ENCODE results near the gene MYO10.

MYO10 gene

DNA sequence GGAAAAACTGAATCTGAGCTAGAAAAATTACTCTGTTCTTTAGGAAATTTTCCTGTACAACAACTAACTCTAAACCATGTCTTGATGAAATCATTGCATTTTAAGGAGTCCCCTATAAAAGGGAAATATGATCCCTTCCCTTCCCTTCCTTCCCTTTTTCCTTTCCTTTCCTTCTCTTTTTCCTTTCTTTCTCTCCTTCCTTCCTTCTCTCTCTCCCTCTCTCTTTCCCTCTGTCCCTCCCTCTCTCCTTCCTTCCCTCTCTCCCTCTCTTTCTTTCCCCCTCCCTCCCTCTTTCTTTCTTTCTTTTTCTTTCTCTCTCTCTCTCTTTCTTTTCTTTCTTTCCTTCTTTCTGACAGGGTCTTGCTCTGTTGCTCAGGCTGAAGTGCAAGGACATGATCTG lies 42.2 kb upstream of the MYO10 start:
- TF ChIP-seq OSR1 (CRISPR knock-in tag; IDR thresholded peaks at IDR 0.05) (no peak), PPARA (CRISPR knock-in tag; IDR thresholded peaks at IDR 0.05; ENCODE audit: borderline replicate concordance) (no peak), ZFP3 (CRISPR knock-in tag; IDR thresholded peaks at IDR 0.05) (no peak), BACH2 (CRISPR knock-in tag; IDR thresholded peaks at IDR 0.05; ENCODE audit: borderline replicate concordance) (no peak), GLIS3 (CRISPR knock-in tag; IDR thresholded peaks at IDR 0.05) (no peak), RARB (CRISPR knock-in tag; IDR thresholded peaks at IDR 0.05) (no peak)
- no peak for ATAC-seq

DNA sequence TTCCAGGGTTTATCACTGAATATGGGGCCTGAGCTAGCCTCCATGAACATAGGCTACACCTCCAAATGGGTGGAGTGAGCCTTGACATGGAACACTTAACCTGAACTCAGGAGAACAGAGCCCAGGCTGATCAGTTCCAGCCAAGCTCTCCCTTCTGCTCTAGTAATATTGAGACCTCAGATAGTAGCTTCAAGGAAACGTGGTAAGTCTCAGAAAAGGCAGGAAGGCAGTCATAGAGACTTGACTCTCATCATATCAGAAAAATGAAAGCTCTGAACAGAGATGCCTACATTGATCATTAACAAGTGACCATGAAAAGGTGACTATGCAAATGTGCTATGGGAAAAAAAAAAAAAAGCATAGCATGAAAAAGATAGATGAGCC lies 40.5 kb upstream of the MYO10 start:
- TF ChIP-seq BACH2 (CRISPR knock-in tag; IDR thresholded peaks at IDR 0.05; ENCODE audit: borderline replicate concordance) (no peak), GLIS3 (CRISPR knock-in tag; IDR thresholded peaks at IDR 0.05) (no peak), ZFP30 (CRISPR knock-in tag; IDR thresholded peaks at IDR 0.05) (no peak), CSDC2 (CRISPR knock-in tag; IDR thresholded peaks at IDR 0.05) (no peak), RARB (CRISPR knock-in tag; IDR thresholded peaks at IDR 0.05) (no peak), ZNF565 (CRISPR knock-in tag; conservative IDR thresholded peaks at IDR 0.05; ENCODE audit: low read depth) (no peak), ESRRG (CRISPR knock-in tag; IDR thresholded peaks at IDR 0.05) (no peak), ZFP3 (CRISPR knock-in tag; IDR thresholded peaks at IDR 0.05) (no peak), ARNTL (CRISPR knock-in tag; IDR thresholded peaks at IDR 0.05; ENCODE audit: borderline replicate concordance, low read depth) (no peak), OSR1 (CRISPR knock-in tag; IDR thresholded peaks at IDR 0.05) (no peak), ISL1 (CRISPR knock-in tag; IDR thresholded peaks at IDR 0.05) (no peak), SNAI2 (CRISPR knock-in tag; IDR thresholded peaks at IDR 0.05) (no peak), TCF4 (CRISPR knock-in tag; IDR thresholded peaks at IDR 0.05; ENCODE audit: borderline replicate concordance) (no peak)
- TF ChIP-seq, protein P1, sequence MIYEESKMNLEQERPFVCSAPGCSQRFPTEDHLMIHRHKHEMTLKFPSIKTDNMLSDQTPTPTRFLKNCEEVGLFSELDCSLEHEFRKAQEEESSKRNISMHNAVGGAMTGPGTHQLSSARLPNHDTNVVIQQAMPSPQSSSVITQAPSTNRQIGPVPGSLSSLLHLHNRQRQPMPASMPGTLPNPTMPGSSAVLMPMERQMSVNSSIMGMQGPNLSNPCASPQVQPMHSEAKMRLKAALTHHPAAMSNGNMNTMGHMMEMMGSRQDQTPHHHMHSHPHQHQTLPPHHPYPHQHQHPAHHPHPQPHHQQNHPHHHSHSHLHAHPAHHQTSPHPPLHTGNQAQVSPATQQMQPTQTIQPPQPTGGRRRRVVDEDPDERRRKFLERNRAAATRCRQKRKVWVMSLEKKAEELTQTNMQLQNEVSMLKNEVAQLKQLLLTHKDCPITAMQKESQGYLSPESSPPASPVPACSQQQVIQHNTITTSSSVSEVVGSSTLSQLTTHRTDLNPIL (CRISPR knock-in tag; IDR thresholded peaks at IDR 0.05; ENCODE audit: low read depth): no peak
- TF ChIP-seq, protein P2, sequence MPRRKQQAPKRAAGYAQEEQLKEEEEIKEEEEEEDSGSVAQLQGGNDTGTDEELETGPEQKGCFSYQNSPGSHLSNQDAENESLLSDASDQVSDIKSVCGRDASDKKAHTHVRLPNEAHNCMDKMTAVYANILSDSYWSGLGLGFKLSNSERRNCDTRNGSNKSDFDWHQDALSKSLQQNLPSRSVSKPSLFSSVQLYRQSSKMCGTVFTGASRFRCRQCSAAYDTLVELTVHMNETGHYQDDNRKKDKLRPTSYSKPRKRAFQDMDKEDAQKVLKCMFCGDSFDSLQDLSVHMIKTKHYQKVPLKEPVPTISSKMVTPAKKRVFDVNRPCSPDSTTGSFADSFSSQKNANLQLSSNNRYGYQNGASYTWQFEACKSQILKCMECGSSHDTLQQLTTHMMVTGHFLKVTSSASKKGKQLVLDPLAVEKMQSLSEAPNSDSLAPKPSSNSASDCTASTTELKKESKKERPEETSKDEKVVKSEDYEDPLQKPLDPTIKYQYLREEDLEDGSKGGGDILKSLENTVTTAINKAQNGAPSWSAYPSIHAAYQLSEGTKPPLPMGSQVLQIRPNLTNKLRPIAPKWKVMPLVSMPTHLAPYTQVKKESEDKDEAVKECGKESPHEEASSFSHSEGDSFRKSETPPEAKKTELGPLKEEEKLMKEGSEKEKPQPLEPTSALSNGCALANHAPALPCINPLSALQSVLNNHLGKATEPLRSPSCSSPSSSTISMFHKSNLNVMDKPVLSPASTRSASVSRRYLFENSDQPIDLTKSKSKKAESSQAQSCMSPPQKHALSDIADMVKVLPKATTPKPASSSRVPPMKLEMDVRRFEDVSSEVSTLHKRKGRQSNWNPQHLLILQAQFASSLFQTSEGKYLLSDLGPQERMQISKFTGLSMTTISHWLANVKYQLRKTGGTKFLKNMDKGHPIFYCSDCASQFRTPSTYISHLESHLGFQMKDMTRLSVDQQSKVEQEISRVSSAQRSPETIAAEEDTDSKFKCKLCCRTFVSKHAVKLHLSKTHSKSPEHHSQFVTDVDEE (CRISPR knock-in tag; IDR thresholded peaks at IDR 0.05): no peak
- ATAC-seq: no peak

DNA sequence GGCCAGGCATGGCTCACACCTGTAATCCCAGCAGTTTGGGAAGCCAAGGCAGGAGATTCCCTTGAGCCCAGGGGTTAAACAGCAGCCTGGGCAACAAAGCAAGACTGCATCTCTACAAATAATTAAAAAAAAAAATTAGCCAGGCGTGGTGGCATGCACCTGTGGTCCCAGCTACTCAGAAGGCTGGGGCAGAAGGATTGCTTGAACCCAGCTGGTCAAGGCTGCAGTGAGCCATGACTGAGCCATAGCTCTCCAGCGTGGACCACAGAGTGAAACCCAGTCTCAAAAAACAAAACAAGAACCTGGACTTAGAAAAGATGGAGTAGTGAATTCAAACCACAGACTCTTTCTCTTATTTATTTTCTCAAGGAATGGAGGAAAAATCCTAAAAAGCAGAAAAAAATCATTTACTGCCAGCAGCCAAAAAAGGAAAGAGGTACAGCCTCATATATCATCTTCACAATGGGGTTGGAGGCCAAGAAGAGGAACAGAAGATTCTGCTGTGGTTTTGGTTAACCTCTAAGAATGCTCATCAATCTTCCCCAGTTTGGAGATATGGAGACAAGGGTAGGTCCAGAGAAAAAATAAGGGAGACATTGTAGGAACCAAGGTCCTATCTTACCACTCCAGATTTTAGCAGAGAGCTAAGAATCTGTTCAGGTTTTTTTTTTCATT lies 40.0 kb upstream of the MYO10 start:
- TF ChIP-seq CSDC2 (CRISPR knock-in tag; IDR thresholded peaks at IDR 0.05) (no peak), ARNTL (CRISPR knock-in tag; IDR thresholded peaks at IDR 0.05; ENCODE audit: borderline replicate concordance, low read depth) (no peak), ISL1 (CRISPR knock-in tag; IDR thresholded peaks at IDR 0.05) (no peak), SNAI2 (CRISPR knock-in tag; IDR thresholded peaks at IDR 0.05) (no peak), ZFP30 (CRISPR knock-in tag; IDR thresholded peaks at IDR 0.05) (no peak), ZFP3 (CRISPR knock-in tag; IDR thresholded peaks at IDR 0.05) (no peak), BACH2 (CRISPR knock-in tag; IDR thresholded peaks at IDR 0.05; ENCODE audit: borderline replicate concordance) (no peak), PPARA (CRISPR knock-in tag; IDR thresholded peaks at IDR 0.05; ENCODE audit: borderline replicate concordance) (no peak), RARB (CRISPR knock-in tag; IDR thresholded peaks at IDR 0.05) (no peak), ZNF565 (CRISPR knock-in tag; conservative IDR thresholded peaks at IDR 0.05; ENCODE audit: low read depth) (no peak), ESRRG (CRISPR knock-in tag; IDR thresholded peaks at IDR 0.05) (no peak), ZNF8 (CRISPR knock-in tag; IDR thresholded peaks at IDR 0.05) (no peak)
- TF ChIP-seq, protein P3, sequence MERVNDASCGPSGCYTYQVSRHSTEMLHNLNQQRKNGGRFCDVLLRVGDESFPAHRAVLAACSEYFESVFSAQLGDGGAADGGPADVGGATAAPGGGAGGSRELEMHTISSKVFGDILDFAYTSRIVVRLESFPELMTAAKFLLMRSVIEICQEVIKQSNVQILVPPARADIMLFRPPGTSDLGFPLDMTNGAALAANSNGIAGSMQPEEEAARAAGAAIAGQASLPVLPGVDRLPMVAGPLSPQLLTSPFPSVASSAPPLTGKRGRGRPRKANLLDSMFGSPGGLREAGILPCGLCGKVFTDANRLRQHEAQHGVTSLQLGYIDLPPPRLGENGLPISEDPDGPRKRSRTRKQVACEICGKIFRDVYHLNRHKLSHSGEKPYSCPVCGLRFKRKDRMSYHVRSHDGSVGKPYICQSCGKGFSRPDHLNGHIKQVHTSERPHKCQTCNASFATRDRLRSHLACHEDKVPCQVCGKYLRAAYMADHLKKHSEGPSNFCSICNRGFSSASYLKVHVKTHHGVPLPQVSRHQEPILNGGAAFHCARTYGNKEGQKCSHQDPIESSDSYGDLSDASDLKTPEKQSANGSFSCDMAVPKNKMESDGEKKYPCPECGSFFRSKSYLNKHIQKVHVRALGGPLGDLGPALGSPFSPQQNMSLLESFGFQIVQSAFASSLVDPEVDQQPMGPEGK (CRISPR knock-in tag; IDR thresholded peaks at IDR 0.05; ENCODE audit: borderline replicate concordance): no peak
- TF ChIP-seq, protein P2 (CRISPR knock-in tag; IDR thresholded peaks at IDR 0.05): no peak
- TF ChIP-seq, protein P1 (CRISPR knock-in tag; IDR thresholded peaks at IDR 0.05; ENCODE audit: low read depth): no peak
- TF ChIP-seq, protein P4, sequence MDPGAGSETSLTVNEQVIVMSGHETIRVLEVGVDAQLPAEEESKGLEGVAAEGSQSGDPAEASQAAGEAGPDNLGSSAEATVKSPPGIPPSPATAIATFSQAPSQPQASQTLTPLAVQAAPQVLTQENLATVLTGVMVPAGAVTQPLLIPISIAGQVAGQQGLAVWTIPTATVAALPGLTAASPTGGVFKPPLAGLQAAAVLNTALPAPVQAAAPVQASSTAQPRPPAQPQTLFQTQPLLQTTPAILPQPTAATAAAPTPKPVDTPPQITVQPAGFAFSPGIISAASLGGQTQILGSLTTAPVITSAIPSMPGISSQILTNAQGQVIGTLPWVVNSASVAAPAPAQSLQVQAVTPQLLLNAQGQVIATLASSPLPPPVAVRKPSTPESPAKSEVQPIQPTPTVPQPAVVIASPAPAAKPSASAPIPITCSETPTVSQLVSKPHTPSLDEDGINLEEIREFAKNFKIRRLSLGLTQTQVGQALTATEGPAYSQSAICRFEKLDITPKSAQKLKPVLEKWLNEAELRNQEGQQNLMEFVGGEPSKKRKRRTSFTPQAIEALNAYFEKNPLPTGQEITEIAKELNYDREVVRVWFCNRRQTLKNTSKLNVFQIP (CRISPR knock-in tag; IDR thresholded peaks at IDR 0.05; ENCODE audit: borderline replicate concordance, low read depth): no peak
- TF ChIP-seq, protein P5, sequence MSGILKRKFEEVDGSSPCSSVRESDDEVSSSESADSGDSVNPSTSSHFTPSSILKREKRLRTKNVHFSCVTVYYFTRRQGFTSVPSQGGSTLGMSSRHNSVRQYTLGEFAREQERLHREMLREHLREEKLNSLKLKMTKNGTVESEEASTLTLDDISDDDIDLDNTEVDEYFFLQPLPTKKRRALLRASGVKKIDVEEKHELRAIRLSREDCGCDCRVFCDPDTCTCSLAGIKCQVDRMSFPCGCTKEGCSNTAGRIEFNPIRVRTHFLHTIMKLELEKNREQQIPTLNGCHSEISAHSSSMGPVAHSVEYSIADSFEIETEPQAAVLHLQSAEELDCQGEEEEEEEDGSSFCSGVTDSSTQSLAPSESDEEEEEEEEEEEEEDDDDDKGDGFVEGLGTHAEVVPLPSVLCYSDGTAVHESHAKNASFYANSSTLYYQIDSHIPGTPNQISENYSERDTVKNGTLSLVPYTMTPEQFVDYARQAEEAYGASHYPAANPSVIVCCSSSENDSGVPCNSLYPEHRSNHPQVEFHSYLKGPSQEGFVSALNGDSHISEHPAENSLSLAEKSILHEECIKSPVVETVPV (CRISPR knock-in tag; IDR thresholded peaks at IDR 0.05): no peak
- ATAC-seq: no peak
